LNCaP clone FGC (cell line): ENCODE measurements around the gene MBD3L5.

Experiments
- DNase-seq: peaks from one replicate; pipeline ENCODE4 v3.0.0-alpha.2; 2011; ENCODE audit warnings: low read depth
- H3K4me3 ChIP-seq: 2 replicates; pipeline ENCODE4 v1.5.1; 2011; ENCODE audit warnings: mild to moderate bottlenecking, low read depth, low read length, control low read depth
- CTCF ChIP-seq: IDR thresholded peaks from 2 replicates; pipeline ENCODE4 v1.5.1; 2012; ENCODE audit warnings: mild to moderate bottlenecking; ENCODE audit not compliant: control insufficient read depth, insufficient read depth; ENCODE audit errors: extremely low read depth

The MBD3L5 gene

GRCh38 chr19:7072541-7072940, 42.2 kb downstream of the MBD3L5 start:
- DNase-seq: no peak
- no peak for TF ChIP-seq CTCF
- no peak overlapping the region for H3K4me3 ChIP-seq

GRCh38 chr19:7074705-7075282, 44.4 kb downstream of the MBD3L5 start:
- H3K4me3 ChIP-seq: no peak overlapping the region
- no peak for TF ChIP-seq CTCF
- DNase-seq: no peak

- DNase-seq: no peak
- no peak for TF ChIP-seq CTCF
- H3K4me3 ChIP-seq: no peak overlapping the region
Observed at GRCh38 chr19:7076151-7076550, 45.8 kb downstream of the MBD3L5 start.

GRCh38 chr19:7078008-7078407, 47.6 kb downstream of the MBD3L5 start:
- DNase-seq: no peak
- no peak overlapping the region for H3K4me3 ChIP-seq
- no peak for TF ChIP-seq CTCF
